Parathyroid adenoma (tissue), 2 donors: ENCODE data around the gene KCNG1.

Source experiments
- H2AFZ ChIP-seq: fragments of 300-600 bp; sonication (generic); one replicate; pipeline ENCODE4 v1.7.0; 2017; ENCODE audit warnings: antibody characterized with exemption, mild to moderate bottlenecking
- H3K27ac ChIP-seq: fragments of 300-600 bp; sonication (generic); one replicate; pipeline ENCODE4 v1.7.0; 2017
- H3K27me3 ChIP-seq: fragments of 300-600 bp; sonication (generic); one replicate; pipeline ENCODE4 v1.7.0; 2017; ENCODE audit warnings: low read length; ENCODE audit not compliant: control insufficient read depth, insufficient read depth
- H3K36me3 ChIP-seq: fragments of 300-600 bp; sonication (generic); one replicate; pipeline ENCODE4 v1.7.0; 2017; ENCODE audit warnings: low read length; ENCODE audit not compliant: control insufficient read depth, insufficient read depth
- H3K4me1 ChIP-seq: fragments of 300-600 bp; sonication (generic); one replicate; pipeline ENCODE4 v1.7.0; 2017; ENCODE audit warnings: control low read depth
- H3K4me2 ChIP-seq: fragments of 300-600 bp; sonication (generic); one replicate; pipeline ENCODE4 v1.7.0; 2017; ENCODE audit warnings: low read length
- H3K4me3 ChIP-seq: fragments of 300-600 bp; sonication (generic); one replicate; pipeline ENCODE4 v1.7.0; 2017; ENCODE audit warnings: low read depth, low read length
- H3K79me2 ChIP-seq: fragments of 300-600 bp; sonication (generic); one replicate; pipeline ENCODE4 v1.7.0; 2017; ENCODE audit warnings: control low read depth
- H3K9ac ChIP-seq: fragments of 300-600 bp; sonication (generic); one replicate; pipeline ENCODE4 v1.7.0; 2017; ENCODE audit warnings: mild to moderate bottlenecking
- H3K9me3 ChIP-seq: fragments of 300-600 bp; sonication (generic); one replicate; pipeline ENCODE4 v1.7.0; 2017; ENCODE audit warnings: low read length; ENCODE audit not compliant: control insufficient read depth
- CTCF ChIP-seq: fragments of 300-600 bp; sonication (generic); IDR thresholded peaks from one replicate; pipeline ENCODE4 v1.7.0; 2017; ENCODE audit warnings: antibody characterized with exemption, mild to moderate bottlenecking
- donor health status: primary hyperparathyroidism.

Gene KCNG1

GRCh38 chr20:51044796-51045195, 21.9 kb upstream of the KCNG1 start:
- no peaks in the 10 kb centered on the region for H3K36me3 ChIP-seq
- no peak overlapping the region for H3K9ac ChIP-seq
- H3K79me2 ChIP-seq = no peaks in the 10 kb centered on the region
- no peak overlapping the region for H3K4me3 ChIP-seq
- H3K4me2 ChIP-seq = no peak overlapping the region
- no peaks in the 10 kb centered on the region for H3K27me3 ChIP-seq
- H2AFZ ChIP-seq = no peak overlapping the region
- no peaks in the 10 kb centered on the region for H3K4me1 ChIP-seq
- TF ChIP-seq CTCF = no peak
- no peak overlapping the region for H3K27ac ChIP-seq
- H3K9me3 ChIP-seq = no peaks in the 10 kb centered on the region

DNA sequence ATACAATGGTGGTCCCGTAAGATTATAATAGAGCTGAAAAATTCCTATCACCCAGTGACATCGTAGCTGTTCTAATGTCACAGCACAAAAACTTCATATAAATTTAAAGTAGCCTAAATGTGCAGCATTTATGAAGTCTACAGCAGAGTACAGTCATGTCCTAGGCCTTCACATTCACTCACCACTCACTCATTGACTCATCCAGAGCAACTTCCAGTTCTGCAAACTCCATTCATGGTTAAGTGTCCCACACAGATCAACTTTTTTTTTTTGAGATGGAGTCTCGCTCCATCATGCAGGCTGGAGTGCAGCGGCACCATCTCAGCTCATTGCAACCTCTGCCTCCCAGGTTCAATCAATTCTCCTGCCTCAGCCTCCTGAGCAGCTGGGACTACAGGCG, 20.9 kb upstream of the KCNG1 start:
- no peaks in the 10 kb centered on the region for H3K79me2 ChIP-seq
- no peak overlapping the region for H3K4me2 ChIP-seq
- no peak overlapping the region for H3K4me3 ChIP-seq
- H3K9ac ChIP-seq = no peak overlapping the region
- H3K36me3 ChIP-seq = no peaks in the 10 kb centered on the region
- H2AFZ ChIP-seq = no peak overlapping the region
- no peaks in the 10 kb centered on the region for H3K9me3 ChIP-seq
- no peak for TF ChIP-seq CTCF
- no peaks in the 10 kb centered on the region for H3K27me3 ChIP-seq
- no peak overlapping the region for H3K27ac ChIP-seq
- H3K4me1 ChIP-seq = no peaks in the 10 kb centered on the region

GRCh38 chr20:51042657-51043247, 19.8 kb upstream of the KCNG1 start:
- no peak for TF ChIP-seq CTCF
- no peak overlapping the region for H2AFZ ChIP-seq
- H3K36me3 ChIP-seq = no peaks in the 10 kb centered on the region
- H3K4me3 ChIP-seq = no peak overlapping the region
- no peak overlapping the region for H3K9ac ChIP-seq
- no peaks in the 10 kb centered on the region for H3K27me3 ChIP-seq
- H3K27ac ChIP-seq = no peak overlapping the region
- H3K4me2 ChIP-seq = no peak overlapping the region
- no peaks in the 10 kb centered on the region for H3K4me1 ChIP-seq
- no peaks in the 10 kb centered on the region for H3K9me3 ChIP-seq
- H3K79me2 ChIP-seq = no peaks in the 10 kb centered on the region

DNA sequence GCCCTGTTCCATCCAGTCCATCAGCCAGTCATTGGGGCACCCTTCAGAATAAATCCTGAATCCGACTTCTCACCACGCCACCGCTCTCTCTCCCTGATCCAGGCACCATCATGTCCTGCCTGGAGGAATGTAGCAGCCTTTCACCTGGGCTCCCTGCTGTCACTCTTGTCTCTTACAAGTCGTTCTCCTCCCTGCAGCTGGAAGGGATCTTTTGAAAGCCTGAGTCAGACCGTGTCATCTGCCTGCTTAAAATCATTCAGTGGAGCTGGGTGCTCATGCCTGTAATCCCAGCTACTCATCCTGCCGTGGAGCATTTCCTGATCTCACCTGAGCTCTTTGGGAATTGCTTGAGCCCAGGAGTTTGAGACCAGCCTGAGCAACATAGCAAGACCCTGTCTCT, 19.2 kb upstream of the KCNG1 start:
- Histone ChIP-seq H3K9ac (no peak overlapping the region), H3K4me2 (no peak overlapping the region), H3K79me2 (no peaks in the 10 kb centered on the region), H3K9me3 (no peaks in the 10 kb centered on the region), H3K4me1 (no peaks in the 10 kb centered on the region), H3K27me3 (no peaks in the 10 kb centered on the region), H3K36me3 (no peaks in the 10 kb centered on the region), H3K27ac (no peak overlapping the region), H2AFZ (no peak overlapping the region), H3K4me3 (no peak overlapping the region)
- no peak for TF ChIP-seq CTCF

DNA sequence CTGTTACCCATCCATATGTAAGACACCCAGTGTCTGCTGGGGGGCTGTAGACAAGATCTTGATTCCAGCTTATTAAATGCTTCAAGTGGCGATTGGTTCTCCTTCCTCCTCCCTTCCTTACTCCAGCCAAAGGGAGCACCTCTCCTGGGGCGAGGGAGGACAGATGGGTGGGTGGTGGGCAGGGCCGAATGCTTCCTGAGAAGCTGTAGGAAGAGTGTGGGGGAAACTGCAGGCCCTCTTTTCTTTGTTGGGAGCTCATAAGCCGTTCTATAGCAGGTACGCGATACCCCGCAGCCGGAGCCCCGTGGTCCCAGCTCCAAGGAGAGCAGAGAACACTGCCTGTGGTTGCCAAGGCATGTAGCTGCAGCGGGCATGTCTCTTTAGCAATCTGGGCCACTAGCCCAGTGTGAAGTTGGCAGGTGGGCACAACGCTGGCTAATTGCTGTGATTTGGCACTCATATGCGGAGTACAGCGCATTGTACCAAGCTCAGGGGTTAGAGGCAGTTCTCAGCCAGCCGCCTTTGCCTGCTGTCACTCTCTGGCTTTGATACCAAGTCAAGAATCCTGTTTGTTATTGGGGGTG, 14.7 kb upstream of the KCNG1 start:
- TF ChIP-seq CTCF = no peak
- no peak overlapping the region for H2AFZ ChIP-seq
- no peak overlapping the region for H3K27ac ChIP-seq
- no peak overlapping the region for H3K9ac ChIP-seq
- no peak overlapping the region for H3K4me3 ChIP-seq
- no peaks in the 10 kb centered on the region for H3K27me3 ChIP-seq
- H3K79me2 ChIP-seq = no peaks in the 10 kb centered on the region
- H3K4me2 ChIP-seq = no peak overlapping the region
- no peaks in the 10 kb centered on the region for H3K9me3 ChIP-seq
- no peaks in the 10 kb centered on the region for H3K4me1 ChIP-seq
- H3K36me3 ChIP-seq = no peaks in the 10 kb centered on the region
